ENCODE data around the gene ACE.

DNA sequence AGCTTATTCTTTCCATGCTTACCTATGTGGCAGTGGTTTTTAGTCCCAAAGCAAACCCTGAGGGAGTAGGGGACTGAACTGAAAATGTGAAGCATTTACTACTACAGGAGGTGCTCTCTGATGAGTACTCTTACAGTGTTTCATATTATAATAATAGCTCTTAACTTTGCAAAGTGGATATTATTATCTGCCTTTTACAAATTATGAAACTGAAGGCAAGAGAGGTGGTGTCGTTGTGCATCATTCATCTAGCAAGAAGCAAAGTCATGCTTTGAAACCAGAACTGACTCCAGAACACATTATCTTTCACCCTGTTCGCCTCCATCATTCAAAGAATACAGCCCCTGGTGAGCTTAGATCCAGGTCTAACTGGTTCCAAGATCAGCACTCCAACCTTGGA, 38.1 kb downstream of the ACE start:
- TF ChIP-seq, protein P1, sequence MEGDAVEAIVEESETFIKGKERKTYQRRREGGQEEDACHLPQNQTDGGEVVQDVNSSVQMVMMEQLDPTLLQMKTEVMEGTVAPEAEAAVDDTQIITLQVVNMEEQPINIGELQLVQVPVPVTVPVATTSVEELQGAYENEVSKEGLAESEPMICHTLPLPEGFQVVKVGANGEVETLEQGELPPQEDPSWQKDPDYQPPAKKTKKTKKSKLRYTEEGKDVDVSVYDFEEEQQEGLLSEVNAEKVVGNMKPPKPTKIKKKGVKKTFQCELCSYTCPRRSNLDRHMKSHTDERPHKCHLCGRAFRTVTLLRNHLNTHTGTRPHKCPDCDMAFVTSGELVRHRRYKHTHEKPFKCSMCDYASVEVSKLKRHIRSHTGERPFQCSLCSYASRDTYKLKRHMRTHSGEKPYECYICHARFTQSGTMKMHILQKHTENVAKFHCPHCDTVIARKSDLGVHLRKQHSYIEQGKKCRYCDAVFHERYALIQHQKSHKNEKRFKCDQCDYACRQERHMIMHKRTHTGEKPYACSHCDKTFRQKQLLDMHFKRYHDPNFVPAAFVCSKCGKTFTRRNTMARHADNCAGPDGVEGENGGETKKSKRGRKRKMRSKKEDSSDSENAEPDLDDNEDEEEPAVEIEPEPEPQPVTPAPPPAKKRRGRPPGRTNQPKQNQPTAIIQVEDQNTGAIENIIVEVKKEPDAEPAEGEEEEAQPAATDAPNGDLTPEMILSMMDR (IDR thresholded peaks at IDR 0.05 in 8 of 11, conservative IDR thresholded peaks at IDR 0.05 in 3 of 11) = no peak
- TF ChIP-seq POLR2A (IDR thresholded peaks at IDR 0.05) (no peak), POLR2AphosphoS5 (IDR thresholded peaks at IDR 0.05) (no peak)

Data from spleen (tissue), 7 donors.